ENCODE measurements around the gene NECTIN3. TPM values are rescaled to one million over a fixed set of nuclear protein-coding genes. Genes with fewer than 3 reads are reported as not detected.
A peak's percentile ranks its signal among the peaks of the same experiment; 100 is the strongest.

Gene NECTIN3
- total and polyA plus RNA-seq, 2 of the 4 experiments (the other 2 are of a cell fraction) = 34.7 to 155 TPM

GRCh38 chr3:111087924-111088469, 16.4 kb downstream of the NECTIN3 start:
- no peak overlapping the region for H3K56ac ChIP-seq (ENCODE audit: extremely low read depth, insufficient read depth, low read length)
- no peaks in the 10 kb centered on the region for H3K9me3 ChIP-seq (ENCODE audit: control insufficient read depth, insufficient read depth, low read length)
- H3K4me1 ChIP-seq (ENCODE audit: control insufficient read depth, insufficient read depth, low read length) = peaks cover 10% of the 10 kb centered on the region
- TF ChIP-seq CHD1 (IDR thresholded peaks at IDR 0.05; ENCODE audit: low read depth, low read length) (no peak), BHLHE40 (IDR thresholded peaks at IDR 0.05; ENCODE audit: low read depth, low read length) (no peak), MXI1 (IDR thresholded peaks at IDR 0.05; ENCODE audit: borderline replicate concordance, low read depth, low read length) (no peak)
- no peak overlapping the region; the same call in 1 of the 2 replicates for H2BK120ac ChIP-seq (ENCODE audit: low read depth, low read length)
- POLR2A ChIA-PET (ENCODE audit: unreplicated experiment) = no interaction called here
- no peak overlapping the region for H2BK20ac ChIP-seq (ENCODE audit: low read depth, low read length)
- CTCF ChIA-PET = no interaction called here
- no peak overlapping the region for H4K91ac ChIP-seq (ENCODE audit: insufficient read depth, low read depth, low read length)
- H2AK5ac ChIP-seq (ENCODE audit: low read depth, low read length) = no peak overlapping the region
- intact Hi-C loops (cut with micrococcal nuclease) = no loop called here
- in situ Hi-C loops (cut with MboI; ENCODE audit: low sequenced_read_pairs) = no loop called here
- no peak overlapping the region for H3K4me3 ChIP-seq (ENCODE audit: insufficient read depth, low read depth, low read length)
- peaks cover 93% of the 10 kb centered on the region for H4K20me1 ChIP-seq (ENCODE audit: insufficient read depth, low read length)
- no peak overlapping the region for H3K18ac ChIP-seq (ENCODE audit: low read depth, low read length)
- dilution Hi-C loops (cut with HindIII; ENCODE audit: low sequenced_read_pairs, unreplicated experiment) = no loop called here
- H3K9me1 ChIP-seq (ENCODE audit: insufficient read depth, low read length) = peaks cover 11% of the 10 kb centered on the region
- no peak overlapping the region; the same call in 1 of the 2 replicates for H3K4ac ChIP-seq (ENCODE audit: low read depth, low read length)
- ATAC-seq (ENCODE audit: low read depth) (no peak), DNase-seq (no peak)
- no peaks in the 10 kb centered on the region for H3K27me3 ChIP-seq (ENCODE audit: control insufficient read depth, insufficient read depth, low read length)
- H3K36me3 ChIP-seq (ENCODE audit: control insufficient read depth, insufficient read depth, low read length) = no peaks in the 10 kb centered on the region; the same call in 1 of the 2 replicates
- no peak overlapping the region for H3K9ac ChIP-seq (ENCODE audit: low read depth, low read length)
- no peak overlapping the region for H3K27ac ChIP-seq (ENCODE audit: insufficient read depth, low read length)
- no peak overlapping the region for H2AFZ ChIP-seq (replicated peaks; ENCODE audit: low read length, poor library complexity)
- H3K4me2 ChIP-seq (ENCODE audit: low read depth, low read length) = 0 out of 2 replicates have a peak overlapping the region, but pooled peaks have one; percentile 28
- H3K14ac ChIP-seq (replicated peaks; ENCODE audit: low read depth, low read length) = peak overlapping the region; percentile 81; the same call in 1 of the 2 replicates
- H3K23ac ChIP-seq (ENCODE audit: low read depth, low read length) = peak overlapping the region; percentile 56; the same call in 1 of the 2 replicates
- no peak overlapping the region for H2BK15ac ChIP-seq (ENCODE audit: low read depth, low read length)
- H2BK5ac ChIP-seq (ENCODE audit: low read depth, low read length, poor library complexity, severe bottlenecking) = no peak overlapping the region
- no TSS peak for BruUV-seq (replicated peaks)
- H4K8ac ChIP-seq (ENCODE audit: low read depth in 2 of 2, low read length in 2 of 2) = no peak overlapping the region
- H3K79me1 ChIP-seq (ENCODE audit: low read depth in 1 of 2, low read length in 2 of 2) = peaks cover 0 to 20% of the 10 kb centered on the region in 2 experiments; a peak in 2 of 4 replicates
- no peak overlapping the region for H4K5ac ChIP-seq (ENCODE audit: low read depth, low read length)
- H2AK9ac ChIP-seq (replicated peaks; ENCODE audit: low read depth, low read length, poor library complexity) = no peak overlapping the region

Data from IMR-90 (cell line).